HG03460 (cell line): Measurements from ENCODE around the gene FRG1.
"Not testable (repeated sequence)": the region's sequence is repeated elsewhere in the genome, so short reads cannot be mapped to it uniquely, and the experiment has no call there.

Source experiments
- ATAC-seq: cut with Tn5 transposase; IDR thresholded peaks from one replicate; pipeline ENCODE4 v1.9.1; 2021; ENCODE audit not compliant: unreplicated experiment

The FRG1 gene

GRCh38 chr4:189940178-189941004 lies at the start of gene FRG1:
Gene FRG1 (plus strand): TSS chr4:189940872. CDS start chr4:189941010, 138 bp downstream.
- ATAC-seq, result peak; percentile 100

GRCh38 chr4:189897667-189898066 lies 43.0 kb upstream of the FRG1 start:
- ATAC-seq, result no peak

GRCh38 chr4:189899481-189900015 lies 41.1 kb upstream of the FRG1 start:
- ATAC-seq, result not testable (repeated sequence)

GRCh38 chr4:189904420-189905027 lies 36.1 kb upstream of the FRG1 start:
- peak; percentile 82 for ATAC-seq

- ATAC-seq, result no peak
Measured at GRCh38 chr4:189912170-189912569, 28.5 kb upstream of the FRG1 start.

GRCh38 chr4:189917161-189917891 lies 23.3 kb upstream of the FRG1 start:
- ATAC-seq, result no peak

GRCh38 chr4:189921058-189921457 lies 19.6 kb upstream of the FRG1 start:
- ATAC-seq, result no peak

- not testable (repeated sequence) for ATAC-seq
Measured at GRCh38 chr4:189926742-189927141, 13.9 kb upstream of the FRG1 start.

- ATAC-seq, result no peak
Measured at GRCh38 chr4:189941005-189941450, 356 bp downstream of the FRG1 start.

- ATAC-seq, result not testable (repeated sequence)
Measured at GRCh38 chr4:189942412-189942811, 1.7 kb downstream of the FRG1 start.

GRCh38 chr4:189944077-189944476 lies 3.4 kb downstream of the FRG1 start:
- not testable (repeated sequence) for ATAC-seq

- not testable (repeated sequence) for ATAC-seq
Measured at GRCh38 chr4:189946906-189947305, 6.2 kb downstream of the FRG1 start.

GRCh38 chr4:189948486-189948885 lies 7.8 kb downstream of the FRG1 start:
- not testable (repeated sequence) for ATAC-seq

GRCh38 chr4:189969291-189969690 lies 28.6 kb downstream of the FRG1 start:
- ATAC-seq, result not testable (repeated sequence)

- no peak for ATAC-seq
Measured at GRCh38 chr4:189973646-189974045, 33.0 kb downstream of the FRG1 start.

GRCh38 chr4:189974056-189974455 lies 33.4 kb downstream of the FRG1 start:
- ATAC-seq, result no peak

- no peak for ATAC-seq
Measured at GRCh38 chr4:189979196-189980047, 38.8 kb downstream of the FRG1 start.

GRCh38 chr4:189980292-189980691 lies 39.6 kb downstream of the FRG1 start:
- ATAC-seq, result not testable (repeated sequence)

- no peak for ATAC-seq
Measured at GRCh38 chr4:189981970-189982369, 41.3 kb downstream of the FRG1 start.

- ATAC-seq, result not testable (repeated sequence)
Measured at GRCh38 chr4:189983916-189984526, 43.3 kb downstream of the FRG1 start.
